Esophagus squamous epithelium (tissue), 4 donors: ENCODE measurements around the gene ANKRD23.

Experiments used
- CTCF ChIP-seq, 6 experiments: fragments of 450-650 bp in 4 of 6; fragments of 200-600 bp in 2 of 6; sonication (generic) in 2 of 6; IDR thresholded peaks; one replicate each; pipeline ENCODE4 v1.5.1; 2016 to 2019; ENCODE audit warnings: antibody characterized with exemption in 6 of 6, mild to moderate bottlenecking in 4 of 6, moderate library complexity in 4 of 6
- POLR2A ChIP-seq, 4 donors: fragments of 450-650 bp; IDR thresholded peaks; one replicate each; pipeline ENCODE4 v1.6.1; 2017; ENCODE audit warnings: antibody characterized with exemption in 4 of 4, mild to moderate bottlenecking in 4 of 4, moderate library complexity in 3 of 4

- TF ChIP-seq CTCF (IDR thresholded peaks at IDR 0.05) = no peak
- TF ChIP-seq POLR2A (IDR thresholded peaks at IDR 0.05) = no peak
Observed at GRCh38 chr2:96859099-96859649, 15.4 kb upstream of the ANKRD23 start.
